ENCODE measurements around the gene CD2BP2. TPM values are rescaled to one million over a fixed set of nuclear protein-coding genes. Genes with fewer than 3 reads are reported as not detected.
A peak's percentile ranks its signal among the peaks of the same experiment; 100 is the strongest.

CD2BP2 gene
- total and polyA plus RNA-seq, 8 donors = 24.8 to 36.5 (median 30.7) TPM

- peak in 2 of 6 donors; percentile 15 to 34 for DNase-seq
- WGBS, 2 donors = 77 to 81% methylated on average over 5 of the region's 5 CpGs
- intact Hi-C loops (cut with DNase I) = no loop called here
- H3K36me3 ChIP-seq = peaks cover 0 to 25% (median 4%) of the 10 kb centered on the region in 3 donors
- no peak for TF ChIP-seq CTCF (IDR thresholded peaks at IDR 0.05)
- no peak overlapping the region for H3K4me3 ChIP-seq
- no peak for ATAC-seq
- H3K27me3 ChIP-seq = no peaks in the 10 kb centered on the region
- H3K9me3 ChIP-seq = no peaks in the 10 kb centered on the region
- peaks cover 8 to 22% (median 18%) of the 10 kb centered on the region in 3 donors for H3K4me1 ChIP-seq
- H3K27ac ChIP-seq = no peak overlapping the region
- no peak for FAIRE-seq
These were observed 2.1 kb upstream of the CD2BP2 start for GRCh38 chr16:30357085-30357714.

- peaks cover 0 to 25% (median 4%) of the 10 kb centered on the region in 3 donors for H3K36me3 ChIP-seq
- DNase-seq (peak in 4 of 6 donors; percentile 31 to 63 (median 49)), ATAC-seq (no peak), FAIRE-seq (no peak)
- peaks cover 9 to 28% (median 22%) of the 10 kb centered on the region in 3 donors for H3K4me1 ChIP-seq
- 64 to 67% methylated on average over 12 of the region's 12 CpGs for WGBS, 2 donors
- intact Hi-C loops (cut with DNase I) = no loop called here
- H3K27ac ChIP-seq = peak overlapping the region in 1 of 4 donors; percentile 96
- H3K27me3 ChIP-seq = no peaks in the 10 kb centered on the region
- no peak for TF ChIP-seq CTCF (IDR thresholded peaks at IDR 0.05)
- H3K9me3 ChIP-seq = no peaks in the 10 kb centered on the region
- H3K4me3 ChIP-seq = peak overlapping the region in 2 of 4 donors; percentile 76
These were observed 1.4 kb upstream of the CD2BP2 start for GRCh38 chr16:30356401-30357084.

- DNase-seq = peak in 2 of 6 donors; percentile 40 to 71
- 52 to 56% methylated on average over 7 of the region's 7 CpGs for WGBS, 2 donors
- peak overlapping the region; percentile 88 to 96 (median 94) for H3K27ac ChIP-seq
- no peaks in the 10 kb centered on the region for H3K9me3 ChIP-seq
- peaks cover 9 to 31% (median 23%) of the 10 kb centered on the region in 3 donors for H3K4me1 ChIP-seq
- peaks cover 0 to 29% (median 7%) of the 10 kb centered on the region in 3 donors for H3K36me3 ChIP-seq
- FAIRE-seq = no peak
- peak overlapping the region; percentile 70 to 87 (median 76) for H3K4me3 ChIP-seq
- TF ChIP-seq CTCF (IDR thresholded peaks at IDR 0.05) = no peak
- no peak for ATAC-seq
- no peaks in the 10 kb centered on the region for H3K27me3 ChIP-seq
- intact Hi-C loops (cut with DNase I) = no loop called here
These were observed 823 bp upstream of the CD2BP2 start for GRCh38 chr16:30355954-30356308.

GRCh38 chr16:30354423-30355143 lies 525 bp downstream of the CD2BP2 start:
- Histone ChIP-seq H3K27ac (peak overlapping the region; percentile 88 to 96 (median 94)), H3K4me1 (peaks cover 9 to 31% (median 23%) of the 10 kb centered on the region in 3 donors), H3K36me3 (peaks cover 0 to 33% (median 16%) of the 10 kb centered on the region in 3 donors), H3K27me3 (no peaks in the 10 kb centered on the region), H3K9me3 (no peaks in the 10 kb centered on the region), H3K4me3 (peak overlapping the region; percentile 70 to 87 (median 76))
- WGBS, 2 donors = 3 to 4% methylated on average over 36 of the region's 36 CpGs
- no peak for TF ChIP-seq CTCF (IDR thresholded peaks at IDR 0.05)
- ATAC-seq (peak; percentile 11 to 28 (median 27)), FAIRE-seq (no peak), DNase-seq (peak in 4 of 6 donors; percentile 33 to 52 (median 40))
- intact Hi-C loops (cut with DNase I) = no loop called here
